A549 (cell line): ENCODE measurements around the gene TAF4.

Experiments
- BHLHE40 ChIP-seq: IDR thresholded peaks from 2 replicates; pipeline ENCODE4 v1.6.1; 2012; ENCODE audit warnings: low read depth, low read length, inconsistent platforms
- EHF ChIP-seq: fragments of 250-450 bp; sonication (Bioruptor Pico); IDR thresholded peaks from 2 replicates; pipeline ENCODE4 v1.5.0; 2020; ENCODE audit warnings: mild to moderate bottlenecking
- ESRRA ChIP-seq: fragments of 150-350 bp; IDR thresholded peaks from 2 replicates; pipeline ENCODE4 v1.6.1; 2014; ENCODE audit warnings: mild to moderate bottlenecking, low read length, borderline replicate concordance
- MAFK ChIP-seq: fragments of 450-650 bp; IDR thresholded peaks from 2 replicates; pipeline ENCODE4 v1.6.1; 2014; ENCODE audit not compliant: partially characterized antibody
- NFE2L2 ChIP-seq: fragments of 150-350 bp; conservative IDR thresholded peaks from 2 replicates; pipeline ENCODE4 v1.6.1; 2014; ENCODE audit warnings: low read length
- SMC3 ChIP-seq: fragments of >200 bp; sonication (Bioruptor Twin); formaldehyde crosslinking; IDR thresholded peaks from 3 replicates; pipeline ENCODE4 v1.6.1; 2018; ENCODE audit warnings: inconsistent platforms
- SREBF2 ChIP-seq: fragments of 450-650 bp; IDR thresholded peaks from 2 replicates; pipeline ENCODE4 v1.6.1; 2014; ENCODE audit warnings: mild to moderate bottlenecking, moderate library complexity
- ZFP36 ChIP-seq: fragments of 450-650 bp; IDR thresholded peaks from 2 replicates; pipeline ENCODE4 v1.6.1; 2014; ENCODE audit warnings: borderline replicate concordance; ENCODE audit not compliant: partially characterized antibody
- TF ChIP-seq, protein P1 (sequence below): fragments of >200 bp; sonication (Bioruptor Twin); formaldehyde crosslinking; IDR thresholded peaks from 3 replicates; pipeline ENCODE4 v1.5.1; 2016
- TF ChIP-seq, protein P2 (sequence below): IDR thresholded peaks from 2 replicates; pipeline ENCODE4 v1.6.1; 2012
- TF ChIP-seq, protein P3 (sequence below): fragments of >200 bp; sonication (Bioruptor Twin); formaldehyde crosslinking; IDR thresholded peaks from 3 replicates; pipeline ENCODE4 v1.6.1; 2016
- TF ChIP-seq, protein P4 (sequence below): fragments of 150-350 bp; IDR thresholded peaks from 2 replicates; pipeline ENCODE4 v1.6.1; 2014; ENCODE audit warnings: low read depth, mild to moderate bottlenecking, low read length
- TF ChIP-seq, protein P5 (sequence below): IDR thresholded peaks from 2 replicates; pipeline ENCODE4 v1.6.1; 2012

DNA sequence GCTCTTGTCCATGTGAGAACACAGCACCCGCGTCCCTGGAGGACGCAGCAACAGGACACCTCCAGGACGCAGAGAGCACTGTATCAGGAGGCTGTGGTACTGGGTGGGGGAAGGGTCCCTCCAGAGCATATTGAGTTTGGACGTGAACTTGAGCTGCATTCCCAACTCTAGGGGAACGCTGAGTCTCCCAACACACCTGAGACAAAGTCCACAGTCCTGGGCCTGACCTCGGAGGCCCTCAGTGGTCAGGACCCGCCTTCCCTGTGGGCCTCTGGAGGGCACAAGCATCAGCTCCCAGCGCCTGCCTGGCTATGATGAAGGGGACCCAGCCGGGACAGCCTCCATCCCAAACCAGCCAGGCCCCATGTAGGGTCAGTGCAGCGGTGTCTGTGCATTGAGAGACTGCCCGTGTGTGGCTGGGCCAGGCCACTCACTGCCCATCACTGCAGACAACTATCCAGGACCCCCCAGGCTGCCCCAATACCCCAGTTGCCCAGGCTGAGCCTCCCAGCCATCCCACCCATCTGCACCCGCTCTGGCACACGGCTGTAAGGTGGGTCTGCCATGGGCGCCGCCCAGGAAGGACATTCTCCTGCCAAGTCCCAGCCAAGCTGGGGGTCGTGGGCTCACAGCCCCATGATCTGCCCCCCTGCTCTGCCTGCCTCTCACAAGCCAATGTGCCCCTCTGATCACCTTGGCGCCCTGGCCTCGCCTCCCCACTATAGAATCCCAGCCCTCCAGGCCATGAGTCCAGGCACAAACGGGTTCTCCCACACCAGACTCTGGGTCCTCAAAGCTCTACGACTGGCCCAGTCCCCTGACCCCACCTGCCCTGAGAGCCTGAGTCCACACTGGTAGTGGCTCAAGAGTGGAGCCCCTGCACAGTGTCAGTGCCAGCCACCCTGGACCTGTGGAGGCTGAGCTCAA is 115.7 kb downstream of the TAF4 start:
- TF ChIP-seq, protein P1, sequence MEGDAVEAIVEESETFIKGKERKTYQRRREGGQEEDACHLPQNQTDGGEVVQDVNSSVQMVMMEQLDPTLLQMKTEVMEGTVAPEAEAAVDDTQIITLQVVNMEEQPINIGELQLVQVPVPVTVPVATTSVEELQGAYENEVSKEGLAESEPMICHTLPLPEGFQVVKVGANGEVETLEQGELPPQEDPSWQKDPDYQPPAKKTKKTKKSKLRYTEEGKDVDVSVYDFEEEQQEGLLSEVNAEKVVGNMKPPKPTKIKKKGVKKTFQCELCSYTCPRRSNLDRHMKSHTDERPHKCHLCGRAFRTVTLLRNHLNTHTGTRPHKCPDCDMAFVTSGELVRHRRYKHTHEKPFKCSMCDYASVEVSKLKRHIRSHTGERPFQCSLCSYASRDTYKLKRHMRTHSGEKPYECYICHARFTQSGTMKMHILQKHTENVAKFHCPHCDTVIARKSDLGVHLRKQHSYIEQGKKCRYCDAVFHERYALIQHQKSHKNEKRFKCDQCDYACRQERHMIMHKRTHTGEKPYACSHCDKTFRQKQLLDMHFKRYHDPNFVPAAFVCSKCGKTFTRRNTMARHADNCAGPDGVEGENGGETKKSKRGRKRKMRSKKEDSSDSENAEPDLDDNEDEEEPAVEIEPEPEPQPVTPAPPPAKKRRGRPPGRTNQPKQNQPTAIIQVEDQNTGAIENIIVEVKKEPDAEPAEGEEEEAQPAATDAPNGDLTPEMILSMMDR, result no peak
- no peak for TF ChIP-seq MAFK
- TF ChIP-seq, protein P2, sequence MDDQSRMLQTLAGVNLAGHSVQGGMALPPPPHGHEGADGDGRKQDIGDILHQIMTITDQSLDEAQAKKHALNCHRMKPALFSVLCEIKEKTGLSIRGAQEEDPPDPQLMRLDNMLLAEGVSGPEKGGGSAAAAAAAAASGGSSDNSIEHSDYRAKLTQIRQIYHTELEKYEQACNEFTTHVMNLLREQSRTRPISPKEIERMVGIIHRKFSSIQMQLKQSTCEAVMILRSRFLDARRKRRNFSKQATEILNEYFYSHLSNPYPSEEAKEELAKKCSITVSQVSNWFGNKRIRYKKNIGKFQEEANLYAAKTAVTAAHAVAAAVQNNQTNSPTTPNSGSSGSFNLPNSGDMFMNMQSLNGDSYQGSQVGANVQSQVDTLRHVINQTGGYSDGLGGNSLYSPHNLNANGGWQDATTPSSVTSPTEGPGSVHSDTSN, result no peak
- no peak for TF ChIP-seq SREBF2
- TF ChIP-seq, protein P3, sequence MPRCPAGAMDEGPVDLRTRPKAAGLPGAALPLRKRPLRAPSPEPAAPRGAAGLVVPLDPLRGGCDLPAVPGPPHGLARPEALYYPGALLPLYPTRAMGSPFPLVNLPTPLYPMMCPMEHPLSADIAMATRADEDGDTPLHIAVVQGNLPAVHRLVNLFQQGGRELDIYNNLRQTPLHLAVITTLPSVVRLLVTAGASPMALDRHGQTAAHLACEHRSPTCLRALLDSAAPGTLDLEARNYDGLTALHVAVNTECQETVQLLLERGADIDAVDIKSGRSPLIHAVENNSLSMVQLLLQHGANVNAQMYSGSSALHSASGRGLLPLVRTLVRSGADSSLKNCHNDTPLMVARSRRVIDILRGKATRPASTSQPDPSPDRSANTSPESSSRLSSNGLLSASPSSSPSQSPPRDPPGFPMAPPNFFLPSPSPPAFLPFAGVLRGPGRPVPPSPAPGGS, result no peak
- TF ChIP-seq ESRRA, result no peak
- no peak for TF ChIP-seq BHLHE40
- no peak for TF ChIP-seq SMC3
- TF ChIP-seq ZFP36, result no peak
- TF ChIP-seq, protein P4, sequence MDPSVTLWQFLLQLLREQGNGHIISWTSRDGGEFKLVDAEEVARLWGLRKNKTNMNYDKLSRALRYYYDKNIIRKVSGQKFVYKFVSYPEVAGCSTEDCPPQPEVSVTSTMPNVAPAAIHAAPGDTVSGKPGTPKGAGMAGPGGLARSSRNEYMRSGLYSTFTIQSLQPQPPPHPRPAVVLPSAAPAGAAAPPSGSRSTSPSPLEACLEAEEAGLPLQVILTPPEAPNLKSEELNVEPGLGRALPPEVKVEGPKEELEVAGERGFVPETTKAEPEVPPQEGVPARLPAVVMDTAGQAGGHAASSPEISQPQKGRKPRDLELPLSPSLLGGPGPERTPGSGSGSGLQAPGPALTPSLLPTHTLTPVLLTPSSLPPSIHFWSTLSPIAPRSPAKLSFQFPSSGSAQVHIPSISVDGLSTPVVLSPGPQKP, result no peak
- TF ChIP-seq EHF (CRISPR knock-in tag), result no peak
- TF ChIP-seq NFE2L2, result no peak
- TF ChIP-seq, protein P5, sequence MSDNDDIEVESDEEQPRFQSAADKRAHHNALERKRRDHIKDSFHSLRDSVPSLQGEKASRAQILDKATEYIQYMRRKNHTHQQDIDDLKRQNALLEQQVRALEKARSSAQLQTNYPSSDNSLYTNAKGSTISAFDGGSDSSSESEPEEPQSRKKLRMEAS, result no peak
